ENCODE measurements around the gene TAGLN. TPM values are rescaled to one million over a fixed set of nuclear protein-coding genes. Genes with fewer than 3 reads are reported as not detected.

TAGLN gene
- polyA plus RNA-seq, 1 experiment: 6,322 TPM

GRCh38 chr11:117219001-117219400 is 19.8 kb downstream of the TAGLN start:
- DNase-seq (ENCODE audit: low read depth): no peak
- ChIA-PET POLR2A (no interaction called here), CTCF (interaction anchor here (0.9 to 1.3 kb wide), 3 partner anchors 8 to 487 kb away, joined by 3 to 6 read pairs (median 4); no protein-coding TSS in a partner anchor)
- peaks cover 15% of the 10 kb centered on the region for H3K36me3 ChIP-seq (ENCODE audit: control insufficient read depth, insufficient read depth, low read length)
- no peak overlapping the region for H3K4me3 ChIP-seq (ENCODE audit: low read depth, low read length)
- TF ChIP-seq, protein P1, sequence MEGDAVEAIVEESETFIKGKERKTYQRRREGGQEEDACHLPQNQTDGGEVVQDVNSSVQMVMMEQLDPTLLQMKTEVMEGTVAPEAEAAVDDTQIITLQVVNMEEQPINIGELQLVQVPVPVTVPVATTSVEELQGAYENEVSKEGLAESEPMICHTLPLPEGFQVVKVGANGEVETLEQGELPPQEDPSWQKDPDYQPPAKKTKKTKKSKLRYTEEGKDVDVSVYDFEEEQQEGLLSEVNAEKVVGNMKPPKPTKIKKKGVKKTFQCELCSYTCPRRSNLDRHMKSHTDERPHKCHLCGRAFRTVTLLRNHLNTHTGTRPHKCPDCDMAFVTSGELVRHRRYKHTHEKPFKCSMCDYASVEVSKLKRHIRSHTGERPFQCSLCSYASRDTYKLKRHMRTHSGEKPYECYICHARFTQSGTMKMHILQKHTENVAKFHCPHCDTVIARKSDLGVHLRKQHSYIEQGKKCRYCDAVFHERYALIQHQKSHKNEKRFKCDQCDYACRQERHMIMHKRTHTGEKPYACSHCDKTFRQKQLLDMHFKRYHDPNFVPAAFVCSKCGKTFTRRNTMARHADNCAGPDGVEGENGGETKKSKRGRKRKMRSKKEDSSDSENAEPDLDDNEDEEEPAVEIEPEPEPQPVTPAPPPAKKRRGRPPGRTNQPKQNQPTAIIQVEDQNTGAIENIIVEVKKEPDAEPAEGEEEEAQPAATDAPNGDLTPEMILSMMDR (IDR thresholded peaks at IDR 0.05; ENCODE audit: insufficient read depth, low read depth, low read length): no peak
- no peaks in the 10 kb centered on the region for H3K27me3 ChIP-seq (ENCODE audit: control insufficient read depth, insufficient read depth, low read length)

DNA sequence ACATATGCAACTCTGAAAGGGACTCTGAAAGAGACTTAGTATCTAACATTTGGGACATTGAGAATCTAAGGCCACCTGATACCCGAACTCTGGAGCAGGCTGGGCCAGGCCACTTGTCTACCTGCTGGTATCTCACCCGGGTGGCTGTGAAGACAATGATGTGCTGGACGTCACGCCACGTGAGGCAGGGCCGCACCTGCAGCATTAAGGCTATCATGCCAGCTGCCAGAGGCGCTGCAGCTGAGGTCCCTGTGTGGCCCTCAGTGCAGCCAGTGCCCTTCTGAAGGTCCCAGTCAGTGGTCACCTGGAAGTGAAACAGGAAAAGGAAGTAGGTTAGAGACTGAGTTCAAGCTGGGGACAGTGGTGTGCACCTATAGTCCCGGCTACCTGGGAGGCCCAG is 20.3 kb downstream of the TAGLN start:
- ChIA-PET CTCF (interaction anchor here (0.9 to 3.1 kb wide), 4 partner anchors 9 to 487 kb away, joined by 3 to 23 read pairs (median 5); partner anchors contain the start of gene SIDT2), POLR2A (no interaction called here)
- H3K27me3 ChIP-seq (ENCODE audit: control insufficient read depth, insufficient read depth, low read length): no peaks in the 10 kb centered on the region
- H3K36me3 ChIP-seq (ENCODE audit: control insufficient read depth, insufficient read depth, low read length): peaks cover 12% of the 10 kb centered on the region
- DNase-seq (ENCODE audit: low read depth): no peak
- no peak overlapping the region for H3K4me3 ChIP-seq (ENCODE audit: low read depth, low read length)
- TF ChIP-seq, protein P1 (IDR thresholded peaks at IDR 0.05; ENCODE audit: insufficient read depth, low read depth, low read length): no peak

GRCh38 chr11:117219995-117220394 is 20.8 kb downstream of the TAGLN start:
- H3K27me3 ChIP-seq (ENCODE audit: control insufficient read depth, insufficient read depth, low read length): no peaks in the 10 kb centered on the region
- no peak for DNase-seq (ENCODE audit: low read depth)
- peaks cover 9% of the 10 kb centered on the region for H3K36me3 ChIP-seq (ENCODE audit: control insufficient read depth, insufficient read depth, low read length)
- no peak overlapping the region for H3K4me3 ChIP-seq (ENCODE audit: low read depth, low read length)
- TF ChIP-seq, protein P1 (IDR thresholded peaks at IDR 0.05; ENCODE audit: insufficient read depth, low read depth, low read length): no peak
- ChIA-PET CTCF (interaction anchor here (0.5 to 3.1 kb wide), 3 partner anchors 23 to 40 kb away, joined by 4 to 23 read pairs (median 4); partner anchors contain the start of gene SIDT2), POLR2A (no interaction called here)

DNA sequence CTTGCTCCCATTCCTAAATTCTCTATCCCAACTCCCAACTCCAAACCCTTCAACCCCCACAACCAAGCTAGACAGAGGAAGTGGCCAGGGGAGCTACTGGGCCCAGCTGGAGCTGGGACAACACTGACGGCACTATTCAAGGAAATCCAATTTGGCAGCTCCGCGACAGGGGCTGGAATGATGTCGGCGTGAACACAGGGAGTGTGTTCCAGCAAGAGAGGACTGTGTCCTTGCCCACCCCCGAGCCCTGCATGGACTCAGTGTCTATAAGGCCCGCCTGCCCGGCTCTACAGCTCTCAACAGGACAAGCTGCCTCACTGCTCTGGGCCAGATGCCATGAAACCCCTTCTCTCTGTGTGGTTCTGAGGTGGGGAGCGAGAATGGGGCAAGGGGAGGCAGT is 21.4 kb downstream of the TAGLN start:
- POLR2A ChIA-PET: no interaction called here
- TF ChIP-seq, protein P1 (IDR thresholded peaks at IDR 0.05; ENCODE audit: insufficient read depth, low read depth, low read length): no peak
- no peak for DNase-seq (ENCODE audit: low read depth)
- peaks cover 9% of the 10 kb centered on the region for H3K36me3 ChIP-seq (ENCODE audit: control insufficient read depth, insufficient read depth, low read length)
- H3K27me3 ChIP-seq (ENCODE audit: control insufficient read depth, insufficient read depth, low read length): no peaks in the 10 kb centered on the region
- CTCF ChIA-PET: interaction anchor here (0.7 to 3.1 kb wide), 8 partner anchors 10 to 488 kb away, joined by 3 to 23 read pairs (median 4); partner anchors contain the start of genes PCSK7 and SIDT2
- H3K4me3 ChIP-seq (ENCODE audit: low read depth, low read length): no peak overlapping the region

DNA sequence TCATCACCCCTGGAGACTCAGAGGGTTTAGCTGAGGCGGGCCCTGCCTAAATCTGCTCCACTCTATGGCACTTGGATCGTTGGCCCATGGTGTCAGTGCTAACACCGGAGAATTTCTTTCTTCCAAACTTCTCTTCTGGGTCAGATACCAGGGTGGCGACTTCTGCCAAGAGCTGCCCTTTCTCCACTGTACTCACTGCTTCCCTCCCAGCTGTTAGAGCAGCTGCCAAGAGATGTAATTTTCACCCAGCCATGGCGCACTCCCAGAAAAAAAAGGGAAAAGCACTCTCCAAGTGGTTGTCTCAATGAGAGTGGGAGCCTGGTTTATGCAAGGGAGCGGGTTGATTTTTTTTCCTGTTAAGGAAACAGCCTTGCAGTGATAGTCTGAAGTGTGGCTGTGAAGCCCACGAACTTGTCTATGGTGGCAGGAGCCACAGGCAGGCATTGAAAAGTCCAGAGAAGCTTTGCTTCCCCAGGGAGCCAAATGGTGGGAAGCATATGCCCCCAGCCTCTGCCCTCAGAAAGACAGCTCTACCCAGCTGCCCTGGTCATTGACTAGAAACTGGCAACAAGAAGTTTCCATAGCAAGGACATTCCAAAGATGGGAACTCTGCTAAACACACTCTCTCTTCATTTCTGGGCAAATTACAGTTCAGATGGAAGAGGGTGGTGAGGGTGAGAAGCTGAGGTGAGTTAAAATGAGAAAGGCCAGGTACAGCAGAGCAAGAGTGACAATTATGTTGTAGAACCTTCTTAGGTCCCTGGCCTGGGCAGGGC is 22.0 kb downstream of the TAGLN start:
- Histone ChIP-seq H3K4me3 (ENCODE audit: low read depth, low read length) (no peak overlapping the region), H3K27me3 (ENCODE audit: control insufficient read depth, insufficient read depth, low read length) (no peaks in the 10 kb centered on the region), H3K36me3 (ENCODE audit: control insufficient read depth, insufficient read depth, low read length) (peaks cover 9% of the 10 kb centered on the region)
- TF ChIP-seq, protein P1 (IDR thresholded peaks at IDR 0.05; ENCODE audit: insufficient read depth, low read depth, low read length): no peak
- no peak for DNase-seq (ENCODE audit: low read depth)
- POLR2A ChIA-PET: interaction anchor here (0.5 to 1.1 kb wide), 3 partner anchors 10 to 41 kb away, joined by 3 to 6 read pairs (median 4); no protein-coding TSS in a partner anchor
- CTCF ChIA-PET: interaction anchor here (0.9 to 3.1 kb wide), 11 partner anchors 9 to 489 kb away, joined by 3 to 23 read pairs (median 4); partner anchors contain the start of genes PCSK7 and SIDT2
